SK-N-SH (cell line): ENCODE data around the gene RAB3IL1. TPM values are rescaled to one million over a fixed set of nuclear protein-coding genes. Genes with fewer than 3 reads are reported as not detected.

ENCODE experiments used
- CTCF ChIA-PET: fragments of 300-600, 350-600 bp; formaldehyde crosslinking; extraction: SDS; loops from one replicate; lab custom pipeline; 2021; lab: Yijun Ruan, JAX
- POLR2A ChIA-PET: fragments of 350-600 bp; sonication (Branson Sonifier 250); formaldehyde crosslinking; extraction: SDS; loops from one replicate; lab custom pipeline; 2020; ENCODE audit warnings: antibody characterized with exemption, inconsistent platforms; lab: Yijun Ruan, JAX
- DNase-seq: peaks from one replicate; pipeline ENCODE4 v3.0.0; 2012
- H2AFZ ChIP-seq: fragments of 200-600 bp; sonication (generic); 2 replicates; pipeline ENCODE4 v1.8.1; 2016; ENCODE audit warnings: antibody characterized with exemption, mild to moderate bottlenecking, low read depth
- H3F3A ChIP-seq: fragments of 200-600 bp; sonication (generic); replicated peaks from 2 replicates; pipeline ENCODE3; 2016; ENCODE audit warnings: antibody characterized with exemption, mild to moderate bottlenecking; ENCODE audit not compliant: insufficient read depth
- H3K27ac ChIP-seq, 2 experiments: fragments of 200-500 bp in 1 of 2; fragments of 200-600 bp in 1 of 2; sonication (Bioruptor generic) in 1 of 2; sonication (generic), shearing (Covaris generic) in 1 of 2; 2 replicates each; pipeline versions ENCODE4 v1.5.1 to v1.6.1; 2014 to 2016; ENCODE audit warnings: low read depth in 2 of 2, inconsistent platforms in 1 of 2, low read length in 1 of 2, mild to moderate bottlenecking in 1 of 2, mixed read lengths in 1 of 2
- H3K27me3 ChIP-seq: fragments of 200-600 bp; sonication (generic), shearing (Covaris generic); 2 replicates; pipeline ENCODE4 v1.6.1; 2016; ENCODE audit warnings: mixed run types; ENCODE audit not compliant: insufficient read depth
- H3K36me3 ChIP-seq, 2 experiments: fragments of 200-500 bp in 1 of 2; fragments of 200-600 bp in 1 of 2; sonication (Bioruptor generic) in 1 of 2; sonication (generic) in 1 of 2; replicated peaks in 1 of 2; 2 replicates each; pipeline versions ENCODE3 to v1.5.1; 2014 to 2016; ENCODE audit warnings: low read length in 1 of 2, mild to moderate bottlenecking in 1 of 2; ENCODE audit not compliant: insufficient read depth in 2 of 2, control insufficient read depth in 1 of 2
- H3K4me1 ChIP-seq, 2 experiments: fragments of 200-500 bp in 1 of 2; fragments of 200-600 bp in 1 of 2; sonication (Bioruptor generic) in 1 of 2; sonication (generic), shearing (Covaris generic) in 1 of 2; 2 replicates each; pipeline versions ENCODE4 v1.5.1 to v1.6.1; 2014 to 2016; ENCODE audit warnings: low read depth in 1 of 2, low read length in 1 of 2, mixed run types in 1 of 2; ENCODE audit not compliant: insufficient read depth in 2 of 2, control insufficient read depth in 1 of 2
- H3K4me2 ChIP-seq: fragments of 200-600 bp; sonication (generic), shearing (Covaris generic); 2 replicates; pipeline ENCODE4 v1.6.1; 2017; ENCODE audit warnings: mixed run types
- H3K4me3 ChIP-seq, 2 experiments: fragments of 200-500 bp in 1 of 2; fragments of 200-600 bp in 1 of 2; sonication (Bioruptor generic) in 1 of 2; sonication (generic), shearing (Covaris generic) in 1 of 2; 2 replicates each; pipeline versions ENCODE4 v1.5.1 to v1.8.1; 2014 to 2016; ENCODE audit warnings: low read depth in 2 of 2, inconsistent platforms in 1 of 2, low read length in 1 of 2, mild to moderate bottlenecking in 1 of 2, mixed read lengths in 1 of 2, moderate library complexity in 1 of 2
- H3K79me2 ChIP-seq: fragments of 200-600 bp; sonication (generic); 2 replicates; pipeline ENCODE4 v1.8.1; 2017; ENCODE audit warnings: mild to moderate bottlenecking; ENCODE audit not compliant: insufficient read depth
- H3K9ac ChIP-seq: fragments of 200-600 bp; sonication (generic); 2 replicates; pipeline ENCODE4 v1.6.1; 2017; ENCODE audit warnings: mixed run types
- H3K9me2 ChIP-seq: fragments of 200-600 bp; sonication (generic); 2 replicates; pipeline ENCODE4 v1.6.1; 2017; ENCODE audit warnings: mixed run types
- H3K9me3 ChIP-seq: fragments of 200-600 bp; sonication (generic); 2 replicates; pipeline ENCODE4 v1.6.1; 2017; ENCODE audit warnings: mixed run types, mild to moderate bottlenecking, moderate library complexity
- H4K20me1 ChIP-seq: fragments of 200-600 bp; sonication (generic); 2 replicates; pipeline ENCODE4 v1.6.1; 2017; ENCODE audit warnings: mild to moderate bottlenecking, mixed run types; ENCODE audit not compliant: insufficient read depth
- CHD2 ChIP-seq: fragments of 150-350 bp; IDR thresholded peaks from 2 replicates; pipeline ENCODE4 v1.6.1; 2018; ENCODE audit warnings: low read length; ENCODE audit not compliant: partially characterized antibody
- FOXJ3 ChIP-seq: sonication (generic); formaldehyde crosslinking; IDR thresholded peaks from 2 replicates; pipeline ENCODE4 v1.5.1; 2020; ENCODE audit warnings: mild to moderate bottlenecking, missing genetic modification reagents
- GABPA ChIP-seq: IDR thresholded peaks from 2 replicates; pipeline ENCODE4 v1.4.0; 2012; ENCODE audit warnings: low read depth, mild to moderate bottlenecking
- GATA2 ChIP-seq: sonication (generic); formaldehyde crosslinking; IDR thresholded peaks from 2 replicates; pipeline ENCODE4 v1.5.0; 2020; ENCODE audit warnings: mild to moderate bottlenecking, missing genetic modification reagents
- NFIC ChIP-seq: IDR thresholded peaks from 2 replicates; pipeline ENCODE4 v1.4.0; 2012; ENCODE audit warnings: borderline replicate concordance
- RAD21 ChIP-seq: IDR thresholded peaks from 2 replicates; pipeline ENCODE4 v1.6.1; 2012; ENCODE audit warnings: mild to moderate bottlenecking, low read length
- RFX5 ChIP-seq: IDR thresholded peaks from 2 replicates; pipeline ENCODE4 v1.6.1; 2012; ENCODE audit warnings: mild to moderate bottlenecking, improper control_type of control experiment, low read length
- RXRA ChIP-seq: IDR thresholded peaks from 2 replicates; pipeline ENCODE4 v1.4.0; 2012; ENCODE audit warnings: low read depth, mild to moderate bottlenecking, borderline replicate concordance
- SIN3A ChIP-seq: IDR thresholded peaks from 2 replicates; pipeline ENCODE4 v1.6.1; 2012; ENCODE audit warnings: low read depth, mild to moderate bottlenecking, low read length, moderate library complexity, borderline replicate concordance
- SMC3 ChIP-seq: IDR thresholded peaks from 2 replicates; pipeline ENCODE4 v1.6.1; 2012; ENCODE audit warnings: low read depth, low read length, improper control_type of control experiment
- TAF1 ChIP-seq: IDR thresholded peaks from 2 replicates; pipeline ENCODE4 v1.6.1; 2012; ENCODE audit warnings: low read depth, mild to moderate bottlenecking, low read length, moderate library complexity, borderline replicate concordance
- TCF12 ChIP-seq: IDR thresholded peaks from 2 replicates; pipeline ENCODE4 v1.4.0; 2012
- TEAD4 ChIP-seq: IDR thresholded peaks from 2 replicates; pipeline ENCODE4 v1.4.0; 2012; ENCODE audit warnings: mild to moderate bottlenecking, borderline replicate concordance; ENCODE audit not compliant: insufficient read depth
- YY1 ChIP-seq: IDR thresholded peaks from 2 replicates; pipeline ENCODE4 v1.4.0; 2012; ENCODE audit warnings: low read depth, mild to moderate bottlenecking
- WGBS: methylation state at CpG from one replicate; pipeline ENCODE4 v1.1.6; 2017; ENCODE audit warnings: low lambda C conversion rate; 5-methylcytosine and 5-hydroxymethylcytosine counted together
- polyA plus RNA-seq, 3 experiments: library from polyadenylated mRNA; depleted of rRNA; stranded (reverse); fragments of >200 nt; gene quantifications; 2 replicates each; pipeline ENCODE4 v1.2.3, GENCODE V29; 2012
- TF ChIP-seq, protein P1 (sequence below): IDR thresholded peaks from 2 replicates; pipeline ENCODE4 v1.4.0; 2012; ENCODE audit warnings: low read depth
- TF ChIP-seq, protein P2 (sequence below): IDR thresholded peaks from 2 replicates; pipeline ENCODE4 v1.6.1; 2012; ENCODE audit warnings: mild to moderate bottlenecking, low read depth, low read length, moderate library complexity

RAB3IL1 gene
- polyA plus RNA-seq, 1 of the 3 experiments (the other 2 are of a cell fraction) = 10.2 TPM

- TF ChIP-seq SMC3 (no peak), GABPA (no peak), RFX5 (no peak), RAD21 (no peak)
- no peaks in the 10 kb centered on the region for H4K20me1 ChIP-seq
- H3K79me2 ChIP-seq = no peaks in the 10 kb centered on the region
- H3K36me3 ChIP-seq = no peaks in the 10 kb centered on the region
- no peaks in the 10 kb centered on the region for H3K9me2 ChIP-seq
- no peak overlapping the region for H3K27ac ChIP-seq
- 87% methylated on average over 2 of the region's 2 CpGs for WGBS
- H3K9me3 ChIP-seq = no peaks in the 10 kb centered on the region
- H3K4me3 ChIP-seq = no peak overlapping the region
- H3K4me2 ChIP-seq = no peak overlapping the region
- peaks cover 20 to 27% of the 10 kb centered on the region in 2 experiments for H3K4me1 ChIP-seq
- no peak overlapping the region for H3K9ac ChIP-seq
- no peaks in the 10 kb centered on the region for H3F3A ChIP-seq
- CTCF ChIA-PET = interaction anchor here (0.6 to 8.9 kb wide), 5 partner anchors 12 to 476 kb away, joined by 3 to 106 read pairs (median 3); no protein-coding TSS in a partner anchor
- POLR2A ChIA-PET = no interaction called here
- no peaks in the 10 kb centered on the region for H3K27me3 ChIP-seq
- no peak overlapping the region for H2AFZ ChIP-seq
- no peak for DNase-seq
Measured at GRCh38 chr11:61925736-61926135, 8.4 kb upstream of the RAB3IL1 start.

GRCh38 chr11:61924064-61924455 is 6.7 kb upstream of the RAB3IL1 start:
- Histone ChIP-seq H3F3A (no peaks in the 10 kb centered on the region), H3K36me3 (no peaks in the 10 kb centered on the region), H4K20me1 (no peaks in the 10 kb centered on the region), H3K79me2 (no peaks in the 10 kb centered on the region), H3K9me3 (no peaks in the 10 kb centered on the region), H3K4me3 (no peak overlapping the region), H3K27me3 (no peaks in the 10 kb centered on the region), H3K9ac (no peak overlapping the region), H3K4me1 (peaks cover 20 to 32% of the 10 kb centered on the region in 2 experiments), H2AFZ (0 out of 2 replicates have a peak overlapping the region, but pooled peaks have one; percentile 16), H3K27ac (peak overlapping the region in 1 of 2 experiments; percentile 93; a peak in 2 of 4 replicates), H3K9me2 (no peaks in the 10 kb centered on the region), H3K4me2 (no peak overlapping the region; the same call in 1 of the 2 replicates)
- CTCF ChIA-PET = interaction anchor here (1.1 to 8.9 kb wide), 9 partner anchors 9 to 158 kb away, joined by 3 to 106 read pairs (median 6); no protein-coding TSS in a partner anchor
- WGBS = 93% methylated on average over 6 of the region's 6 CpGs
- TF ChIP-seq, protein P1, sequence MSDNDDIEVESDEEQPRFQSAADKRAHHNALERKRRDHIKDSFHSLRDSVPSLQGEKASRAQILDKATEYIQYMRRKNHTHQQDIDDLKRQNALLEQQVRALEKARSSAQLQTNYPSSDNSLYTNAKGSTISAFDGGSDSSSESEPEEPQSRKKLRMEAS = no peak
- TF ChIP-seq CHD2 (no peak), RXRA (no peak), FOXJ3 (CRISPR knock-in tag) (no peak), NFIC (no peak), TAF1 (no peak), SIN3A (no peak), TCF12 (no peak), YY1 (no peak), GABPA (no peak), GATA2 (CRISPR knock-in tag) (no peak), TEAD4 (no peak)
- TF ChIP-seq, protein P2, sequence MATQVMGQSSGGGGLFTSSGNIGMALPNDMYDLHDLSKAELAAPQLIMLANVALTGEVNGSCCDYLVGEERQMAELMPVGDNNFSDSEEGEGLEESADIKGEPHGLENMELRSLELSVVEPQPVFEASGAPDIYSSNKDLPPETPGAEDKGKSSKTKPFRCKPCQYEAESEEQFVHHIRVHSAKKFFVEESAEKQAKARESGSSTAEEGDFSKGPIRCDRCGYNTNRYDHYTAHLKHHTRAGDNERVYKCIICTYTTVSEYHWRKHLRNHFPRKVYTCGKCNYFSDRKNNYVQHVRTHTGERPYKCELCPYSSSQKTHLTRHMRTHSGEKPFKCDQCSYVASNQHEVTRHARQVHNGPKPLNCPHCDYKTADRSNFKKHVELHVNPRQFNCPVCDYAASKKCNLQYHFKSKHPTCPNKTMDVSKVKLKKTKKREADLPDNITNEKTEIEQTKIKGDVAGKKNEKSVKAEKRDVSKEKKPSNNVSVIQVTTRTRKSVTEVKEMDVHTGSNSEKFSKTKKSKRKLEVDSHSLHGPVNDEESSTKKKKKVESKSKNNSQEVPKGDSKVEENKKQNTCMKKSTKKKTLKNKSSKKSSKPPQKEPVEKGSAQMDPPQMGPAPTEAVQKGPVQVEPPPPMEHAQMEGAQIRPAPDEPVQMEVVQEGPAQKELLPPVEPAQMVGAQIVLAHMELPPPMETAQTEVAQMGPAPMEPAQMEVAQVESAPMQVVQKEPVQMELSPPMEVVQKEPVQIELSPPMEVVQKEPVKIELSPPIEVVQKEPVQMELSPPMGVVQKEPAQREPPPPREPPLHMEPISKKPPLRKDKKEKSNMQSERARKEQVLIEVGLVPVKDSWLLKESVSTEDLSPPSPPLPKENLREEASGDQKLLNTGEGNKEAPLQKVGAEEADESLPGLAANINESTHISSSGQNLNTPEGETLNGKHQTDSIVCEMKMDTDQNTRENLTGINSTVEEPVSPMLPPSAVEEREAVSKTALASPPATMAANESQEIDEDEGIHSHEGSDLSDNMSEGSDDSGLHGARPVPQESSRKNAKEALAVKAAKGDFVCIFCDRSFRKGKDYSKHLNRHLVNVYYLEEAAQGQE = no peak
- POLR2A ChIA-PET = interaction anchor here (0.8 to 2.2 kb wide), 4 partner anchors 16 to 131 kb away, joined by 3 to 12 read pairs (median 3); partner anchors contain the start of genes FEN1, FTH1 and TMEM258
- no peak for DNase-seq
